Measurements from ENCODE around the gene ETV3L. TPM values are rescaled to one million over a fixed set of nuclear protein-coding genes. Genes with fewer than 3 reads are reported as not detected.

ETV3L gene
- total RNA-seq, 4 donors from 2014 or later = not detected

DNA sequence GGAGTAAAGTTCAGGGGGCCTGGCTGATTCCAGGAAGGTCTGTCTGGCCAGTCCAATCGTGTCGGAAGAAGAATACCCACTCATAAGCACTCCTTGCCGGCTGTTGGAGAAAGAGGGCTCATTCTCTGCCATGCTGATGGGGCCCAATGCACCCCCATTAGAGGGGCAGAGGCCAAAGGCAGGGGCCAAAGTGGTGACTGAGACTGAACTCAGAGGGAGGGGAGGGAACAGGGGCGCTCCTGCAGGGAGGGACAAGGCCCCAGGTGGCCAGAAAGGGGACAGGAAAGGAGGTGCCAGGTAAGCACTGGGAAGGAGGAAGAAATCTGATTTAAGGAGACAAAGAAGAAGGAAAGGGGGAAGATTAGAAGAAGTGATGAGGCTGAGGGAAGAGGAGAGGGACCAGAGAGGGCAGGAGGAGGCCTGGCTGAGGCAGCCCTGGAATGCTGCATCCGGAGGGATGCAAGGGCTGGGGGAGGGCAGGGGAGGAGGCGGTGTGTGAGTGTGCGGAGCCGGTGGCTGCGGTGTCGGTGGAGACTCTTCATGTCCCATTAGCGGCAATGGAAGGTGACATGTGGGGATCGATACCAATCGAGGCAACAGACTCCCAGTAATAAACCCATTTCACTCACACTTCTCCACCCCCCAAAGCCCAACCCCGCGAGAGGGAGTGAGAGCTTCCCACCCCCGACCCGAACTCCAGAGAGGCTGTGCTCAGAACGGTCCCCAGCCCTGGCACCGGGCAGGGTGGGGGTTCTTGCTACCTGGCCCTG, 12.0 kb upstream of the ETV3L start:
- H3K4me3 ChIP-seq (ENCODE audit: low read depth, poor library complexity, severe bottlenecking) = no peak overlapping the region
- intact Hi-C loops (cut with DNase I; ENCODE audit: low total_unique reads) = no loop called here
- peak in 1 of 2 donors; percentile 74 for DNase-seq (ENCODE audit: low spot score in 2 of 2)
- 72 to 77% methylated on average over 19 of the region's 19 CpGs for whole genome bisulfite sequencing, 2 donors
- TF ChIP-seq, protein P1, sequence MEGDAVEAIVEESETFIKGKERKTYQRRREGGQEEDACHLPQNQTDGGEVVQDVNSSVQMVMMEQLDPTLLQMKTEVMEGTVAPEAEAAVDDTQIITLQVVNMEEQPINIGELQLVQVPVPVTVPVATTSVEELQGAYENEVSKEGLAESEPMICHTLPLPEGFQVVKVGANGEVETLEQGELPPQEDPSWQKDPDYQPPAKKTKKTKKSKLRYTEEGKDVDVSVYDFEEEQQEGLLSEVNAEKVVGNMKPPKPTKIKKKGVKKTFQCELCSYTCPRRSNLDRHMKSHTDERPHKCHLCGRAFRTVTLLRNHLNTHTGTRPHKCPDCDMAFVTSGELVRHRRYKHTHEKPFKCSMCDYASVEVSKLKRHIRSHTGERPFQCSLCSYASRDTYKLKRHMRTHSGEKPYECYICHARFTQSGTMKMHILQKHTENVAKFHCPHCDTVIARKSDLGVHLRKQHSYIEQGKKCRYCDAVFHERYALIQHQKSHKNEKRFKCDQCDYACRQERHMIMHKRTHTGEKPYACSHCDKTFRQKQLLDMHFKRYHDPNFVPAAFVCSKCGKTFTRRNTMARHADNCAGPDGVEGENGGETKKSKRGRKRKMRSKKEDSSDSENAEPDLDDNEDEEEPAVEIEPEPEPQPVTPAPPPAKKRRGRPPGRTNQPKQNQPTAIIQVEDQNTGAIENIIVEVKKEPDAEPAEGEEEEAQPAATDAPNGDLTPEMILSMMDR (IDR thresholded peaks at IDR 0.05) = no peak
- TF ChIP-seq POLR2A (IDR thresholded peaks at IDR 0.05) = no peak

DNA sequence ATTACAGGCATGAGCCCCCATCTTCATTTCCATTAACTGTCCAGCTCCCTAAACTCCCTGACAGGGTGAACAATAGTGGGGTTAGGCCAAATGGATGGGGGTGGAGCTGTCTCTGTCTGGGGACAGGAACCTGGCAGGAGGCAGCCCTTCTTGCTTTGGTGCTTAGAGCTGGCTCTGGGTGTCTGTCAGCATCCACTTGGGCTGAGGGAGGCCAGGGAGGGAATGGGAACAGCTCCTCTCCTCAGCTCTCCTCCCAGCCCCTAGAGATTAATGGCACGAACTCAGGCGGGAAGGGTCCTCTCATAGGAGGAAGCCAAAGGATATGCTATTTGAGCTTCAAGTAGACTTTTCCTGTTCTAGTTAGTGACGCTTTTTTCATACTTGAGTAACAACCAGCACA, 11.1 kb upstream of the ETV3L start:
- peak in 1 of 2 donors; percentile 64 for DNase-seq (ENCODE audit: low spot score in 2 of 2)

DNA sequence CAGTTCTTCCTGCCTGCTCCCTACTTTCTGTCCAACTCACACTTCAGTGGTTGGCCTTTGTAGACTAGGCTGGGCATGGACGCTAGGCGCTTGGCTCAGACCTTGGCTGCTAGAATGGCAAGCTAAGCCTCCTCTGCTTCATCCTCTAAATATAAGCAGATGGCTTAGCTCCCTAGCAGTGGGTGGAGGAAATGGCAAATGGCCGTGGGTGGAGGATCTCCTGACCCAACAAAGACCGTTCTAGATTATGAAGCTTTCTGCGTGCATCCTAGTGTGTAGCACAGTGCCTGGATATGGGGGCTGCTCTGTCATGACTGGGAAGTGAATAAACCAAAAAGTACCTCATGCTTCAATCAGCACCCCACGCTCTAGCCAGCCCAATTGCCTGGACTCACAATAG, 10.4 kb upstream of the ETV3L start:
- TF ChIP-seq POLR2A (IDR thresholded peaks at IDR 0.05) = no peak
- TF ChIP-seq, protein P1 (IDR thresholded peaks at IDR 0.05) = no peak
- DNase-seq (ENCODE audit: low spot score in 2 of 2) = peak in 1 of 2 donors; percentile 53
- H3K4me3 ChIP-seq (ENCODE audit: low read depth, poor library complexity, severe bottlenecking) = no peak overlapping the region
- 61 to 62% methylated on average over 6 of the region's 6 CpGs for WGBS, 2 donors
- intact Hi-C loops (cut with DNase I; ENCODE audit: low total_unique reads) = no loop called here

More for the DNA sequence above, 11.1 kb upstream of the ETV3L start:
- WGBS, 2 donors = 73 to 94% methylated on average over 3 of the region's 3 CpGs
- intact Hi-C loops (cut with DNase I; ENCODE audit: low total_unique reads) = no loop called here
- TF ChIP-seq POLR2A (IDR thresholded peaks at IDR 0.05) = no peak
- TF ChIP-seq, protein P1 (IDR thresholded peaks at IDR 0.05) = no peak
- H3K4me3 ChIP-seq (ENCODE audit: low read depth, poor library complexity, severe bottlenecking) = no peak overlapping the region

DNA sequence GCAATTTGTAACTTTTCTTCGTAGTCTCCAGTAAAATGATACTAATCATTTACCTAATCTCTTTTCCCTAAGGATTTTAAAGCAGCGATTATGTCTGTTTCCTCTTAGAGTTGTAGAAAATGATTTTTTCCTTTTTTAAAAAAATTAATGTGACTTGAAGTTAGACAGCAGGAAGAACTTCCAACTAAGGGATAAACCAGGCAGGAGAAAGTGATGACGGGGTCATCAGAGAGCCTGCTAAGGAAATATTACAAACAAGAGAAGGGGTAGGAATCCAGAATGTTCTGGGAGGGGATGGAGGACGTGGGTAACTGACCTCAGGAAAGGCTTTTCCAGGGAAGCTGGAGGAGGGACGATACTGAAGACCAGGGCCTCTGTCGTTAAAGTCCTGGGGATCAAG, 8.8 kb upstream of the ETV3L start:
- TF ChIP-seq, protein P1 (IDR thresholded peaks at IDR 0.05) = no peak
- TF ChIP-seq POLR2A (IDR thresholded peaks at IDR 0.05) = no peak
- intact Hi-C loops (cut with DNase I; ENCODE audit: low total_unique reads) = no loop called here
- H3K4me3 ChIP-seq (ENCODE audit: low read depth, poor library complexity, severe bottlenecking) = no peak overlapping the region
- 80% methylated on average over 6 of the region's 6 CpGs for WGBS, 2 donors
- peak in 1 of 2 donors; percentile 43 for DNase-seq (ENCODE audit: low spot score in 2 of 2)

DNA sequence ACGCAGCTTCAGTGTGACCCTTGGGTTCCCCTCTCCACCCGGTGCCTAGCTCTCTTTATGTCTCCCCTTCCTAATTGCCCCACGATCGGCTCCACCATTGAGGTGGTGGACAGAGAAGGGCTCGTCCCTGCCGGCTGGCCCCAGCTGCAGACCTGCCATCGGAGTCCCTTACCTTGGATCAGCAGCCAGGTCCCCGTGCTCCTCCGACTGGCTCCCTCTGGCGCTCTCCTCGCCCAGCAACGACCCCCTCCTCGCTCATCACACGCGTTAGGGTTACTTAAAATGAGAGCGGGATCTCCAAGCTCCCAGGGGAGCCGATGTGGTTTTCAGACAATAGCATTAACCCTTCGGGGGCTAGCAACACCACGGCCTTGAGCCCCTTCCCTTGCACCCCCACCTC, 8.1 kb upstream of the ETV3L start:
- 52 to 62% methylated on average over 19 of the region's 19 CpGs for WGBS, 2 donors
- no peak overlapping the region for H3K4me3 ChIP-seq (ENCODE audit: low read depth, poor library complexity, severe bottlenecking)
- DNase-seq (ENCODE audit: low spot score in 2 of 2) = peak in 1 of 2 donors; percentile 74
- TF ChIP-seq POLR2A (IDR thresholded peaks at IDR 0.05) = no peak
- TF ChIP-seq, protein P1 (IDR thresholded peaks at IDR 0.05) = no peak
- intact Hi-C loops (cut with DNase I; ENCODE audit: low total_unique reads) = no loop called here
